HG03565 (cell line): ENCODE data around the gene ITPKB.

Experiments used
- ATAC-seq: cut with Tn5 transposase; IDR thresholded peaks from one replicate; pipeline ENCODE4 v1.9.1; 2021; ENCODE audit warnings: mild to moderate bottlenecking, moderate library complexity; ENCODE audit not compliant: unreplicated experiment

ITPKB gene

GRCh38 chr1:226668173-226668560 lies 70.9 kb downstream of the ITPKB start:
- no peak for ATAC-seq

GRCh38 chr1:226666692-226667091 lies 72.4 kb downstream of the ITPKB start:
- ATAC-seq: no peak

- ATAC-seq: no peak
These were observed 72.9 kb downstream of the ITPKB start for GRCh38 chr1:226666164-226666506.

- ATAC-seq: no peak
These were observed 73.4 kb downstream of the ITPKB start for GRCh38 chr1:226665505-226666163.

GRCh38 chr1:226664413-226665101 lies 74.5 kb downstream of the ITPKB start:
- no peak for ATAC-seq

- no peak for ATAC-seq
These were observed 75.8 kb downstream of the ITPKB start for GRCh38 chr1:226663327-226663704.

GRCh38 chr1:226662642-226663326 lies 76.3 kb downstream of the ITPKB start:
- peak; percentile 91 for ATAC-seq

GRCh38 chr1:226661965-226662364 lies 77.1 kb downstream of the ITPKB start:
- ATAC-seq: no peak

GRCh38 chr1:226661271-226661670 lies 77.8 kb downstream of the ITPKB start:
- no peak for ATAC-seq

- no peak for ATAC-seq
These were observed 78.5 kb downstream of the ITPKB start for GRCh38 chr1:226660410-226661182.

- ATAC-seq: no peak
These were observed 79.4 kb downstream of the ITPKB start for GRCh38 chr1:226659641-226660040.

- ATAC-seq: no peak
These were observed 79.9 kb downstream of the ITPKB start for GRCh38 chr1:226659136-226659535.

- ATAC-seq: no peak
These were observed 80.4 kb downstream of the ITPKB start for GRCh38 chr1:226658546-226659125.

GRCh38 chr1:226657895-226658545 lies 81.1 kb downstream of the ITPKB start:
- no peak for ATAC-seq

GRCh38 chr1:226656601-226657277 lies 82.3 kb downstream of the ITPKB start:
- no peak for ATAC-seq

GRCh38 chr1:226656201-226656600 lies 82.9 kb downstream of the ITPKB start:
- ATAC-seq: no peak

- ATAC-seq: no peak
These were observed 83.6 kb downstream of the ITPKB start for GRCh38 chr1:226655251-226656163.

- no peak for ATAC-seq
These were observed 84.4 kb downstream of the ITPKB start for GRCh38 chr1:226654668-226655055.

GRCh38 chr1:226654046-226654667 lies 84.9 kb downstream of the ITPKB start:
- ATAC-seq: no peak
